Adipocyte (in vitro differentiated cells): Measurements from ENCODE around the gene NUDCD2.

Source experiments
- DNase-seq: peaks from one replicate; pipeline ENCODE4 v3.0.0-alpha.2; 2015; ENCODE audit warnings: low read depth
- H3K27me3 ChIP-seq: replicated peaks from 2 replicates; pipeline ENCODE4 v1.7.0; 2013; ENCODE audit warnings: mild to moderate bottlenecking, low read length, moderate library complexity; ENCODE audit not compliant: control insufficient read depth, insufficient read depth
- H3K36me3 ChIP-seq: 2 replicates; pipeline ENCODE4 v1.7.0; 2013; ENCODE audit warnings: low read length, mild to moderate bottlenecking, moderate library complexity; ENCODE audit not compliant: control insufficient read depth, insufficient read depth, severe bottlenecking
- H3K4me1 ChIP-seq: 2 replicates; pipeline ENCODE4 v1.7.0; 2013; ENCODE audit warnings: mild to moderate bottlenecking, low read length, moderate library complexity; ENCODE audit not compliant: control insufficient read depth, insufficient read depth
- H3K4me3 ChIP-seq: 2 replicates; pipeline ENCODE4 v1.7.0; 2013; ENCODE audit warnings: mild to moderate bottlenecking, low read length, moderate library complexity
- H3K9ac ChIP-seq: 2 replicates; pipeline ENCODE4 v1.7.0; 2013; ENCODE audit warnings: mild to moderate bottlenecking, low read length, moderate library complexity
- H3K9me3 ChIP-seq: 2 replicates; pipeline ENCODE4 v1.7.0; 2013; ENCODE audit warnings: mild to moderate bottlenecking, low read length, moderate library complexity; ENCODE audit not compliant: control insufficient read depth

The NUDCD2 gene, protein sequence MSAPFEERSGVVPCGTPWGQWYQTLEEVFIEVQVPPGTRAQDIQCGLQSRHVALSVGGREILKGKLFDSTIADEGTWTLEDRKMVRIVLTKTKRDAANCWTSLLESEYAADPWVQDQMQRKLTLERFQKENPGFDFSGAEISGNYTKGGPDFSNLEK

DNA sequence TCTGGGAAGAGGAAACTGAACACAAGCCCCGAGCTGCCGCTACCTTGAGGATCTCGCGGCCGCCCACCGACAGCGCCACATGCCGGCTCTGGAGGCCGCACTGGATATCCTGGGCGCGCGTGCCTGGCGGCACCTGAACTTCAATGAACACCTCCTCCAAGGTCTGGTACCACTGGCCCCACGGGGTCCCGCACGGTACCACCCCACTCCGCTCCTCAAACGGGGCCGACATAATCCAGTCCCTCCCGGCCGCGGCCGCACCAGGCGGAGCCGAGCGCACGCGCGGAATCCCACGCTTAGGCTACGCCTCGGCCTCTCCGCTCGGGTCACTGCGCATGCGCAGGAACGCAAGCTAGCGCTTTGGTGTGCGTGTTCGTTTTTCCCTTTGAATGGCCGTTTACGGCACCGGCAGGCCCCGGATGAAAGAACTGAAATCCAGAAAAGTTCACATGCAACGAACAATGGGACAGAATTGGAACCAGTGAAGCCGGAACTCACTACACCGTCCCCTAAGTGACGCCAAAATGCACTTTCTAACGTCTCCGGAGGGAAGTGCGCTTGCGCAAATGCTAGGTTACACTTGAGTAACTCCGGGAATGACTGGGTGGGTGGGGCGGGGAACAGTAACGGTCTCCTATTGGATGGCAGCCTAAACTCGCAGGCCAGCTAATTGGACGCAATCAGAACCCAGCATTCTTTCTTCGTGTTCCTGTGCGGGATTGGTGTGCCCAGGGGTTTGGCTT lies at the start of gene NUDCD2:
Gene NUDCD2 (minus strand): TSS at position 284 of the 743 bp plus-strand sequence. CDS start 52 bp downstream, at position 232.
- H3K4me3 ChIP-seq, result peak within 1 kb of the TSS; percentile 97
- no peaks in the 10 kb centered on the region for H3K27me3 ChIP-seq
- no peaks in the 10 kb centered on the region for H3K9me3 ChIP-seq
- H3K36me3 ChIP-seq, result peaks cover 4% of the 10 kb centered on the region
- H3K4me1 ChIP-seq, result peaks cover 40% of the 10 kb centered on the region
- DNase-seq, result peak; percentile 99
- H3K9ac ChIP-seq, result peak within 1 kb of the TSS; percentile 97

DNA sequence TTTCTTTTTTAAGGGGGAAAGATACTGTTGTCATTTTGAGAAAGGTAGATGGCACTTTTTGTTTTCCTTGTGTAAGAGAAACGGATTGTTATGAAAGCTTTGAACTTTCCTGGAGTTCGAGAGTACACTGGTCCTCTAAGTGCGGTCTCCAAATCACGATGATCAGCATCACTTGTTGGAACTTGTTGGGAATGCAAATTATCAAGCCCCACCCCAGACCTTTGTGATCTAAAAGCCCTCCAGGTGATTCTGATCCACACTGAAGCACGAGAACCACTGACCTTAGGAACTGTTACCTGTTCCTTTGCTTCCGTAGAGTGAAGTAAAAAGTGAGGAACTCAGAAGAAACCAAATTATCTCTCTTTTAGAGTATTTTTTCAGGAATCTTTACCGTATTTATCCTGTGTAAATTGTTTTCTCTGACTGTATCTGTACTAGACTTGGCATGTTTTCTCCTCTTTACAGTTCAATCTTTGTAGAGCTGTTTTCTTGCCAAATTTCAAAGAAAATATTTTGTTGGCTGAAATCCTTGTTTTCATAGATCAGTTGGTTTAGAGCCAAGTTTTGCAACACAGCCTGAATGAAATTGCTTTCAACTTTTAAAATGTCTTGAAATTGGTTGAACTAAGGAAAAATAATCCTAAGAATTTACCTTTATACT lies 49.5 kb upstream of the NUDCD2 start:
- peak; percentile 94 for DNase-seq
- H3K27me3 ChIP-seq, result no peaks in the 10 kb centered on the region
- peak overlapping the region; percentile 95 for H3K4me3 ChIP-seq
- peaks cover 24% of the 10 kb centered on the region for H3K36me3 ChIP-seq
- H3K9me3 ChIP-seq, result no peaks in the 10 kb centered on the region
- peak overlapping the region; percentile 42 for H3K9ac ChIP-seq
- peaks cover 51% of the 10 kb centered on the region for H3K4me1 ChIP-seq

DNA sequence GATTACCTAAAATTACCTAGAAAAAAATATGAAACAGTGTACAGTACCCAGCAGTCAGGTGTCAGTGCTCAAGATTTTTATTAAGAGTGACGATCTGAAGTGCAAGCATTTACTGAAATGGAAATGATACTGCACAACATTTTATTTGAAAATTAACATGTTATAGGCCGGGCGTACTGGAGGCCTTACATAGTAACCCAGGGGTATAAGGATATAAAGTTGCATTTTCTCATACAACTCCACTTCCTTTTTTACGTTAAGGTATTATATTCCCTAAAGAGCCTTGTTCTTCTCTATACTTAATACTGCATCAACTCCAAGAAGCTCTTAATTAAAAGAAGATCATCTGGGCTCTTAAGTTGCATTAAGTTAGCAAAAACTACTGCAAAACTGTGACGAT lies 48.9 kb upstream of the NUDCD2 start:
- Histone ChIP-seq H3K36me3 (peaks cover 18% of the 10 kb centered on the region), H3K4me3 (peak overlapping the region; percentile 95), H3K9me3 (no peaks in the 10 kb centered on the region), H3K9ac (peak overlapping the region; percentile 42), H3K4me1 (peaks cover 58% of the 10 kb centered on the region), H3K27me3 (no peaks in the 10 kb centered on the region)
- DNase-seq, result no peak

DNA sequence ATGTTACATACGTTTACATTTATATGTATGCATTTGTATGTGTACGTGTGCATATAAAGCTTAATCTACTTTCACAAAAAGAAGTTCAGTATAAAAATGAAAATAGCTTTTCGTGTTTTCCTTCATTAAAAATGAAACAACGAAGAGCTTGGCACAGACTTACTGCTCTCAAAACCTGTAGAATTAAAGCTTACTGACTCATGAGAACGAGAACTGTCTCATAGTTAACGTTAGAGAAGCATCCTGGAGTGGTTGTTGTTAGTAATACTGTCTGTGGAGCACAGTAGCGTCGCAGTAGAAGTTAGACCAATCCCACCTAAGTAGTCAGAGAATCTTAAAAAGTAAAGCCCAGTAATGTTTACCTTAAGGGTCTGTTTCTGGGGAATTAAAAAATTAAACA lies 46.8 kb upstream of the NUDCD2 start:
- H3K4me1 ChIP-seq, result peaks cover 57% of the 10 kb centered on the region
- H3K9me3 ChIP-seq, result no peaks in the 10 kb centered on the region
- peak overlapping the region; percentile 95 for H3K4me3 ChIP-seq
- no peaks in the 10 kb centered on the region for H3K36me3 ChIP-seq
- peak overlapping the region; percentile 93 for H3K9ac ChIP-seq
- DNase-seq, result peak; percentile 61
- no peaks in the 10 kb centered on the region for H3K27me3 ChIP-seq

DNA sequence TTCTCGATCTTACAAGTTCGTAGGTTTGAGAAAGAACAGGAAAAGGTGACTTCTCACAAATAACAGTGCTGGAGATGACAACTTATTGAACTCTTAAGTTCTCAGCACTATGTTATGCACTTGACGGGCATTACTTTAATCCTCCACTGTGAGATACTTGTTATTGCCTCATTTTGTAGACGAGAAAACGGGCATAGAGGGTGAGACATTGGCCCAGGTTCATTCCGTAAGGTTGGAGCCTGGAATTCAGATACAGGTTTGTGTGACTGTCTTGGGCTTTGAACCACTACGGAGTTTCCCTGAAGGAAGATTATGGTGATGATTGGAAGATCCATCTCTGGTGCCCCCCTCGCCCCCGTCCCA lies 46.2 kb upstream of the NUDCD2 start:
- Histone ChIP-seq H3K4me1 (peaks cover 56% of the 10 kb centered on the region), H3K9ac (peak overlapping the region; percentile 93), H3K36me3 (no peaks in the 10 kb centered on the region), H3K27me3 (no peaks in the 10 kb centered on the region), H3K9me3 (no peaks in the 10 kb centered on the region), H3K4me3 (peak overlapping the region; percentile 95)
- DNase-seq, result peak; percentile 57

DNA sequence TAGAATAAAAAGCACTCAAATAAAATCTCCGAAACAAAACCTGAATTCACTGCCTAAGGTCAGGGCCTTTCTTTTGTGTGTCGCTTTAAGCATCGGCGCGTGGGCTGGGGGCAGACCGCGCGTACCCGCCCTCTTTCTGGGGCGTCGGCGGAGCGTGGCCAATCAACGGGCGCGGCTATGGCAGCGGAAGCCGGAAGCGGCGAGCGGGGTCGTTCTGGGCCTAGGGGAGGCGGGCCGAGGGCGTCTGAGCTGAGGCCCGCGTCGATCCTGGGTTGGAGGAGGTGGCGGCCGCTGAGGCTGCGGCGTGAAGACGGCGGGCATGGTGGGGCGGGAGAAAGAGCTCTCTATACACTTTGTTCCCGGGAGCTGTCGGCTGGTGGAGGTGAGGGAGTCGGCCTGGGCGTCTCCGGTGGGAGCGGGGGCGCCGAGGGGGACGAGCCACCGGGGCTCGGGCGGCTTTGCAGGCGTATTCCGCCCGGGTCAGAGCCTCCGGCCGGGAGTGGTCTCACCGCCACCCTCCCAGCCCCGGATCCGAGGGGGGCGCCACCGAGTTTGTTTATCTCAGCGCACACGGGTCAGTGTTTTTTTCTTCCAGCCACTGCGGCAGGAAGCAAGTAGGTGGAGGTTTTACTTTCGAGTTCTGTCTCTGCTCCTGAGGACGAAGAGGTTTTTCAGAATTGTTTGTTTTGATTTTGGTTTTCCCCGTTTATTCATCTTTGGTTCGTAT lies 45.6 kb upstream of the NUDCD2 start, which contains the start of gene MAT2B:
Gene MAT2B (plus strand): TSS at position 252 of the 727 bp plus-strand sequence. CDS start 68 bp downstream, at position 320.
- DNase-seq, result peak; percentile 98
- Histone ChIP-seq H3K9me3 (no peaks in the 10 kb centered on the region), H3K9ac (peak within 1 kb of the TSS; percentile 93), H3K36me3 (no peaks in the 10 kb centered on the region), H3K4me1 (peaks cover 56% of the 10 kb centered on the region), H3K4me3 (peak within 1 kb of the TSS; percentile 95), H3K27me3 (no peaks in the 10 kb centered on the region)

DNA sequence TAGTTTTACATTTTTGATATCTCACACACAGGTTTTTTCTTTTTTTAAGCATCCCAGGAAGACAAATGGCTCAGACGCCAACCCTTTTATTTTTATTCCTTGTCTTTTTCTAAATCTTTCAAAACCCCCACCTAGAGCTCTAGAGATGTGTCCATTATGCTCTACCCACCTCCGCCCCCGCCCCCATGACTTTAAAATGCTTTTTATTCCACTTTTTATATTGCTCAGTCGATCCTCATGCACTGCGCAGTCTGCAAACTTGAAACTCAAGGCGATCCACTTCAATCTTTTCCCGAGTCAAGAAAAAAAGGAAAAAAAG lies 45.1 kb upstream of the NUDCD2 start:
- Histone ChIP-seq H3K4me3 (peak overlapping the region; percentile 95), H3K4me1 (peaks cover 53% of the 10 kb centered on the region), H3K27me3 (no peaks in the 10 kb centered on the region), H3K36me3 (no peaks in the 10 kb centered on the region), H3K9ac (peak overlapping the region; percentile 93), H3K9me3 (no peaks in the 10 kb centered on the region)
- DNase-seq, result no peak

DNA sequence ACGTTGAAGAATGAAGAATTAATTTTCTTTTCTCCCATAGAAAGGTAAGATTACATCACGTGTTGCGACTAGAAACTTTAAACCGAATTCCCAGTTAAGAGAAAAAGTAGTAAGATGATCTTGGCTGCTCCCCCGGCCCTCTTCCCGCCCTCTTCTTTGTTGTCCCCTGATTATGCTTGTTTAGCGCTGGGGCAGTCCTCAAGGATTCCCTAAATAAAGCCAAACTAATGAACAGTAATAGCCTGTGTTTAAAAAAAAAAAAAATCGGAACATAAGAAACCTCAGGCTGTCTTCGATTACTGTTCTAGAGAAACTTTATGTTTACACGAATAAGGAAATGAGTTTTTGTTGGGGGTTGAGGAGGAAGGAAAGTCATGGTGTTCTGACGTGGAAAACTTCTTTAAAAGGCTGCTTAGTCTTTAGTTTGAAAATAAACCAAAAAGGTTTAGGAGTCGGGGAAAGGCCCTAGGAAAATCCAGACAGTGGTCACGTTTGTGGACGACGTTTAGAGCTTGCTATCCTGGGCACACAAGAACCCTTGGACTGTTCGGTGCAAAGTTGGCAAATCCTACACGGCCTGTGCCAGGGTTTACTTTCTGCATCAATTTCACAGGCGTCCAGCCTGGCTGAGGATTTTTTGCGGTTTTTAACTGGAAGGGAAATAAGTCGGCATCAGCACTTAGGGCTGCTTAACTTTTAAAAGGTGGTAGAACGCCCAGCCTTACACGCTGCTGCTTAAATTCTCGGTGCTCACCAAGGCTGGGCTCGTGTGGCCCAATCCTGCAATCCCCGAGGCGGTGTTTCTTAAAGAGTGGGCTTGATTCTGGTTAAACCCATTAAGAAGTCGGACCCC lies 44.4 kb upstream of the NUDCD2 start:
- Histone ChIP-seq H3K9ac (peak overlapping the region; percentile 93), H3K9me3 (no peaks in the 10 kb centered on the region), H3K4me3 (peak overlapping the region; percentile 95), H3K4me1 (peaks cover 46% of the 10 kb centered on the region), H3K27me3 (no peaks in the 10 kb centered on the region), H3K36me3 (no peaks in the 10 kb centered on the region)
- peak; percentile 70 for DNase-seq

DNA sequence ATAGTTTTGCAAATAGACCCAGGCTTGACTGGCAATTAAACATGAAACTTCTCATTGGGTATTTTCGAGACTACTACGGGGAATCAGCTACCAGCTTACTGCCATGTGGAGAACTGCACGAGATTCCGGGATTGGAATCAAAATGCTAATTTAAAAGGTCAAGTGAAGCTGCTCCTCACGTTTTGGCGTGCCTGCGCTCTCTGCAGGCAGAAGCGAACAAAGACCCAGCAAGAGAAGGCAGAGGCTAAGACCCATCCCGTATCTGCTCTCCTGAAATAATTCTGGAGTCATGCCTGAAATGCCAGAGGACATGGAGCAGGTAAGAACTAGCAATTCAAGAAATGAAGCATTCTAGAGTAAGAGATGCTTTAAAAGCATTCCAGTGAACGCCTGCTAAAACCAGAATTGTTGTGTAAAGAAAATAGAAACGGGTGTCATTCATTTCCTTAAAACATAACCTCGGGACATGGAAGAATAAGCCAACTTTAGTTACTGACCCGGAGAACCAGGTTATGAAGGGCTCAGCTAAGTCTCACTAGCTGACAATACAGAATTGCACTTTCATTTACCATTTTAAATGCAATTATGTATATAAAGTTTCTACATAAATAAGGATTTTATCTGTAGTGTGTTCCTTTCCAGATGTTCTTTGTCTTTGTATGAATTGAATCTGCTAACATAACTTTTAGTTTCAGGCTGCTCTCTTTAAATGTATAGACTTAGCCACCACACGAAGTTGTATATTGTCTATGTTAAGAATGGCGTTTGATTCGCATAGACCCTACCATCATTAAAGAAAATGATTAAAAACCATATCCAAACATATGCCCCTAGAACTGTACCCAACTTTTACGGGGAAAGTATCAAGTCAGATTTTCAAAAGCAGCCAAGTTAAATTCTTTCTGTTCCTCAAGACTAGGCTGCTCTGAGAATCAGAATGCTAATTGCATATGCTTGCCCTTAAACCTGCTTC lies 43.5 kb upstream of the NUDCD2 start:
- peak; percentile 87 for DNase-seq
- H3K9ac ChIP-seq, result peak overlapping the region; percentile 93
- no peaks in the 10 kb centered on the region for H3K9me3 ChIP-seq
- peak overlapping the region; percentile 95 for H3K4me3 ChIP-seq
- H3K36me3 ChIP-seq, result no peaks in the 10 kb centered on the region
- H3K4me1 ChIP-seq, result peaks cover 37% of the 10 kb centered on the region
- no peaks in the 10 kb centered on the region for H3K27me3 ChIP-seq

DNA sequence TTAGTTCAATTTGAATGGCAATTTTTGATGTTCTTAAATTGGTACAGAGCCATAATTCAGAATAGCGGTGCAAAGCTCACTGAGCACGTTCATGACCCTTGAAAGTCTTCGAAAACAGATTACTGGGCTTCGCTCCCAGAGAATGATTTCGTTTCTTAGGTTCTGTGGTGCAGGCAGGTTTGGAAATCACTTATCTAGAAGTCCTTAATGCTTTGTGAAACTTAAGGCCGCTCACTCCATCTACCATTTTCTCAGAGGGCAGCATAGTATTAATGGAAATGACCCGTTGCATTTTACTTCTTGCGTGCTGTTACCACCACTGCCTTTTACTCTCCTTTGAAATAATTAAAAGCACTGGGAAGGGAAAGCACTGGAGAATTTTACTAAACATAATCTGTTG lies 42.6 kb upstream of the NUDCD2 start:
- no peaks in the 10 kb centered on the region for H3K9me3 ChIP-seq
- H3K4me1 ChIP-seq, result peaks cover 29% of the 10 kb centered on the region
- H3K36me3 ChIP-seq, result no peaks in the 10 kb centered on the region
- no peaks in the 10 kb centered on the region for H3K27me3 ChIP-seq
- peak overlapping the region; percentile 95 for H3K4me3 ChIP-seq
- DNase-seq, result no peak
- peak overlapping the region; percentile 93 for H3K9ac ChIP-seq
